Ishikawa (cell line): ENCODE results near the gene TNNC1.

Source experiments
- CREB1 ChIP-seq: IDR thresholded peaks from 2 replicates; pipeline ENCODE4 v1.6.1; 2012; ENCODE audit warnings: low read depth
- EP300 ChIP-seq: IDR thresholded peaks from 2 replicates; pipeline ENCODE4 v1.6.1; 2012; ENCODE audit warnings: borderline replicate concordance
- NFIC ChIP-seq: IDR thresholded peaks from 2 replicates; pipeline ENCODE4 v1.6.1; 2012
- TCF12 ChIP-seq: IDR thresholded peaks from 2 replicates; pipeline ENCODE4 v1.6.1; 2012; ENCODE audit warnings: low read depth
- TF ChIP-seq, protein P1 (sequence below): IDR thresholded peaks from 2 replicates; pipeline ENCODE4 v1.6.1; 2012
- TF ChIP-seq, protein P2 (sequence below): IDR thresholded peaks from 2 replicates; pipeline ENCODE4 v1.6.1; 2012

DNA sequence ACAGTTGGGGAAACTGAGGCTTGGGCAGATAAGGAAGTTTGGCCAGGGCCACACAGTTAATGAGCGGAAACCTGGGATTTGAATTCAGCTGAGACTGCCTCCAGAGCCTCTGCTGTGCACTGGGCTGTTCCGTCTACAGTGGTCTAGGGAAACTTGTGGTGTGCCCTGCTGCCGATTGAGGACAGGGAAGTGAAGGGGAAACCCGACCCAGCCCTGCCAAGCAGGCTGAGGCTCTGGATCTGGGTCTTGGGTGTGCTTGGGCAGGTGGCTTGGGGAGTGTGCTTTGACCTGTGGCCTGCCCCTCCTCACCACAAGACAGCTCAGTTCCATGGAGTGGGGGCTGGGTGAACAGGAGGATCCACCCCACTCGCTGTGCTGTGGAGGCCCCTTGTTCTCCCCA, 19.2 kb upstream of the TNNC1 start:
- TF ChIP-seq, protein P1, sequence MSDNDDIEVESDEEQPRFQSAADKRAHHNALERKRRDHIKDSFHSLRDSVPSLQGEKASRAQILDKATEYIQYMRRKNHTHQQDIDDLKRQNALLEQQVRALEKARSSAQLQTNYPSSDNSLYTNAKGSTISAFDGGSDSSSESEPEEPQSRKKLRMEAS: no peak
- TF ChIP-seq, protein P2, sequence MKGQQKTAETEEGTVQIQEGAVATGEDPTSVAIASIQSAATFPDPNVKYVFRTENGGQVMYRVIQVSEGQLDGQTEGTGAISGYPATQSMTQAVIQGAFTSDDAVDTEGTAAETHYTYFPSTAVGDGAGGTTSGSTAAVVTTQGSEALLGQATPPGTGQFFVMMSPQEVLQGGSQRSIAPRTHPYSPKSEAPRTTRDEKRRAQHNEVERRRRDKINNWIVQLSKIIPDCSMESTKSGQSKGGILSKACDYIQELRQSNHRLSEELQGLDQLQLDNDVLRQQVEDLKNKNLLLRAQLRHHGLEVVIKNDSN: no peak
- TF ChIP-seq EP300: no peak
- TF ChIP-seq TCF12: no peak
- TF ChIP-seq CREB1: no peak
- no peak for TF ChIP-seq NFIC
